Testis (tissue), 2 donors: ENCODE results near the gene TRPM3.

Experiments
- CTCF ChIP-seq, 3 experiments: fragments of 450-650 bp in 2 of 3; fragments of 200-600 bp in 1 of 3; sonication (generic) in 1 of 3; IDR thresholded peaks; one replicate each; pipeline ENCODE4 v1.5.1; 2016 to 2019; ENCODE audit warnings: antibody characterized with exemption in 3 of 3, mild to moderate bottlenecking in 2 of 3, moderate library complexity in 1 of 3
- POLR2A ChIP-seq: fragments of 450-650 bp; IDR thresholded peaks from one replicate; pipeline ENCODE4 v1.6.1; 2017; ENCODE audit warnings: antibody characterized with exemption, mild to moderate bottlenecking, moderate library complexity

DNA sequence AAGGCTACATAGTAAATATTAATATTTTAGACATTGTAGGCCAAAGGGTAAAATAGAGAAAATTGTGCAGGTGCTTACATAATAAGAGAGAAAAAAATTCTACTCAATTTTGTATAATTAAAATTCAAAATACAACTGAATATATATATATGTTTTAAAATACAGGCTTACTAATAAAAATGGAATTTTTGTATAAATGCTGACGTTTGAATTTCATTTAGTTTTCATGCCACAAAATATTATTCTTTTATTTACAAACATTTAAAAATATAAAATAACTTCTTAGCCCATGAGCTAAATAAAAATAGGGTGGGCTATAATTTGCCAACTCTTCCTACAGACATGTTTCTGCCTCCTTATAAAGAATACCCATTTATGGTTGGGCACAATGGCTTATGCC lies 328.6 kb downstream of the TRPM3 start:
- no peak for TF ChIP-seq CTCF (IDR thresholded peaks at IDR 0.05)
- TF ChIP-seq POLR2A = no peak
